ENCODE measurements around the gene RLBP1. TPM values are rescaled to one million over a fixed set of nuclear protein-coding genes. Genes with fewer than 3 reads are reported as not detected.

Gene RLBP1
- total and polyA plus RNA-seq, 10 of the 15 experiments (the other 5 are each of a cell fraction or from before 2014, with no cell fraction given) = 0.06 TPM; not detected in 9

DNA sequence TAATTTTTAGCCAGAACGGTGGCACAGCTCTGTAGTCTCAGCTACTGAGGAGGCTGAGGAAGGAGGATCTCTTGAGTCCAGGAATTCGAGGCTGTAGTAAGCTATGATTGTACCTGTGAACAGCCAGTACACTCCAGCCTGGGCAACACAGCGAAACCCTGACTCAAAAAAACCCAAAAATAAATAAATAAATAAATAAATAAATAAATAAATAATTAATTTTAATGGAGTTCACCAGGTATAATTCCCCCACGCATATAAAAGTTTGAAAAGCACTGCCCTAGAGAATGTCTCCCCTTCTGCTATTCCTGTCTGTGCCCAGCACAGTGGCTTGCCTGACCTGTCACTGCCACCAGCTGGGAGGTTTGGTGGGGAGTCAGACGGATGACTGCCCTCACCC, 4.2 kb upstream of the RLBP1 start:
- ATAC-seq = no peak
- Histone ChIP-seq H4K20me1 (ENCODE audit: control insufficient read depth, insufficient read depth) (no peaks in the 10 kb centered on the region), H3K27ac (ENCODE audit: control insufficient read depth, insufficient read depth) (no peak overlapping the region), H3K9me3 (replicated peaks; ENCODE audit: control insufficient read depth, insufficient read depth, low read length) (no peaks in the 10 kb centered on the region), H3K9ac (ENCODE audit: control insufficient read depth, insufficient read depth, low read length) (no peak overlapping the region), H3K79me2 (ENCODE audit: control insufficient read depth, insufficient read depth, low read length) (no peaks in the 10 kb centered on the region), H2AFZ (ENCODE audit: control insufficient read depth, low read depth, low read length) (no peak overlapping the region), H3K4me1 (ENCODE audit: control insufficient read depth, insufficient read depth, low read length) (no peaks in the 10 kb centered on the region), H3K27me3 (replicated peaks in 1 of 2; ENCODE audit: control insufficient read depth in 2 of 2, insufficient read depth in 2 of 2, low read length in 1 of 2) (no peaks in the 10 kb centered on the region), H3K4me3 (no peak overlapping the region), H3K4me2 (ENCODE audit: control insufficient read depth, insufficient read depth) (no peak overlapping the region), H3K36me3 (ENCODE audit: control insufficient read depth in 2 of 2, insufficient read depth in 2 of 2, low read length in 1 of 2) (no peaks in the 10 kb centered on the region)
- in situ Hi-C loops (cut with MboI) = no loop called here
- no peak for DNase-seq (ENCODE audit: low read depth, low spot score)
- WGBS (ENCODE audit: insufficient coverage, insufficient replicate concordance, low lambda C conversion rate, missing lambda C conversion rate) = 71% methylated on average over 5 of the region's 5 CpGs
- TF ChIP-seq EZH2 (IDR thresholded peaks at IDR 0.05; ENCODE audit: borderline replicate concordance, control insufficient read depth, low read depth, low read length) (no peak), SRF (IDR thresholded peaks at IDR 0.05; ENCODE audit: low read depth in 2 of 2, low read length in 2 of 2) (no peak), YBX1 (IDR thresholded peaks at IDR 0.05) (no peak), SMAD1 (IDR thresholded peaks at IDR 0.05; ENCODE audit: low read depth, partially characterized antibody) (no peak), BRCA1 (IDR thresholded peaks at IDR 0.05; ENCODE audit: low read depth, low read length) (no peak), ZNF274 (IDR thresholded peaks at IDR 0.05; ENCODE audit: insufficient read depth, insufficient read length) (no peak)
- TF ChIP-seq, protein P1, sequence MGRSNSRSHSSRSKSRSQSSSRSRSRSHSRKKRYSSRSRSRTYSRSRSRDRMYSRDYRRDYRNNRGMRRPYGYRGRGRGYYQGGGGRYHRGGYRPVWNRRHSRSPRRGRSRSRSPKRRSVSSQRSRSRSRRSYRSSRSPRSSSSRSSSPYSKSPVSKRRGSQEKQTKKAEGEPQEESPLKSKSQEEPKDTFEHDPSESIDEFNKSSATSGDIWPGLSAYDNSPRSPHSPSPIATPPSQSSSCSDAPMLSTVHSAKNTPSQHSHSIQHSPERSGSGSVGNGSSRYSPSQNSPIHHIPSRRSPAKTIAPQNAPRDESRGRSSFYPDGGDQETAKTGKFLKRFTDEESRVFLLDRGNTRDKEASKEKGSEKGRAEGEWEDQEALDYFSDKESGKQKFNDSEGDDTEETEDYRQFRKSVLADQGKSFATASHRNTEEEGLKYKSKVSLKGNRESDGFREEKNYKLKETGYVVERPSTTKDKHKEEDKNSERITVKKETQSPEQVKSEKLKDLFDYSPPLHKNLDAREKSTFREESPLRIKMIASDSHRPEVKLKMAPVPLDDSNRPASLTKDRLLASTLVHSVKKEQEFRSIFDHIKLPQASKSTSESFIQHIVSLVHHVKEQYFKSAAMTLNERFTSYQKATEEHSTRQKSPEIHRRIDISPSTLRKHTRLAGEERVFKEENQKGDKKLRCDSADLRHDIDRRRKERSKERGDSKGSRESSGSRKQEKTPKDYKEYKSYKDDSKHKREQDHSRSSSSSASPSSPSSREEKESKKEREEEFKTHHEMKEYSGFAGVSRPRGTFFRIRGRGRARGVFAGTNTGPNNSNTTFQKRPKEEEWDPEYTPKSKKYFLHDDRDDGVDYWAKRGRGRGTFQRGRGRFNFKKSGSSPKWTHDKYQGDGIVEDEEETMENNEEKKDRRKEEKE (IDR thresholded peaks at IDR 0.05) = no peak
- TF ChIP-seq, protein P2, sequence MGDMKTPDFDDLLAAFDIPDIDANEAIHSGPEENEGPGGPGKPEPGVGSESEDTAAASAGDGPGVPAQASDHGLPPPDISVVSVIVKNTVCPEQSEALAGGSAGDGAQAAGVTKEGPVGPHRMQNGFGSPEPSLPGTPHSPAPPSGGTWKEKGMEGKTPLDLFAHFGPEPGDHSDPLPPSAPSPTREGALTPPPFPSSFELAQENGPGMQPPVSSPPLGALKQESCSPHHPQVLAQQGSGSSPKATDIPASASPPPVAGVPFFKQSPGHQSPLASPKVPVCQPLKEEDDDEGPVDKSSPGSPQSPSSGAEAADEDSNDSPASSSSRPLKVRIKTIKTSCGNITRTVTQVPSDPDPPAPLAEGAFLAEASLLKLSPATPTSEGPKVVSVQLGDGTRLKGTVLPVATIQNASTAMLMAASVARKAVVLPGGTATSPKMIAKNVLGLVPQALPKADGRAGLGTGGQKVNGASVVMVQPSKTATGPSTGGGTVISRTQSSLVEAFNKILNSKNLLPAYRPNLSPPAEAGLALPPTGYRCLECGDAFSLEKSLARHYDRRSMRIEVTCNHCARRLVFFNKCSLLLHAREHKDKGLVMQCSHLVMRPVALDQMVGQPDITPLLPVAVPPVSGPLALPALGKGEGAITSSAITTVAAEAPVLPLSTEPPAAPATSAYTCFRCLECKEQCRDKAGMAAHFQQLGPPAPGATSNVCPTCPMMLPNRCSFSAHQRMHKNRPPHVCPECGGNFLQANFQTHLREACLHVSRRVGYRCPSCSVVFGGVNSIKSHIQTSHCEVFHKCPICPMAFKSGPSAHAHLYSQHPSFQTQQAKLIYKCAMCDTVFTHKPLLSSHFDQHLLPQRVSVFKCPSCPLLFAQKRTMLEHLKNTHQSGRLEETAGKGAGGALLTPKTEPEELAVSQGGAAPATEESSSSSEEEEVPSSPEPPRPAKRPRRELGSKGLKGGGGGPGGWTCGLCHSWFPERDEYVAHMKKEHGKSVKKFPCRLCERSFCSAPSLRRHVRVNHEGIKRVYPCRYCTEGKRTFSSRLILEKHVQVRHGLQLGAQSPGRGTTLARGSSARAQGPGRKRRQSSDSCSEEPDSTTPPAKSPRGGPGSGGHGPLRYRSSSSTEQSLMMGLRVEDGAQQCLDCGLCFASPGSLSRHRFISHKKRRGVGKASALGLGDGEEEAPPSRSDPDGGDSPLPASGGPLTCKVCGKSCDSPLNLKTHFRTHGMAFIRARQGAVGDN (IDR thresholded peaks at IDR 0.05) = no peak
- SMC1A ChIA-PET (ENCODE audit: uncharacterized antibody, unreplicated experiment) = no interaction called here
- POLR2A ChIA-PET = no interaction called here
- BruUV-seq (replicated peaks) = no TSS peak
- RAD21 ChIA-PET (ENCODE audit: unreplicated experiment) = no interaction called here
- CTCF ChIA-PET = interaction anchor here (1.2 to 2.3 kb wide), 2 partner anchors 19 to 188 kb away, joined by 3 to 9 read pairs; no protein-coding TSS in a partner anchor
- intact Hi-C loops (cut with micrococcal nuclease; ENCODE audit: unreplicated experiment) = no loop called here
- FAIRE-seq = no peak
